SK-N-SH treated with all-trans-retinoic acid at 6 μM for 48 hours (cell line): ENCODE data around the gene HBS1L.

Source experiments
- ARNTL ChIP-seq: fragments of 450-650 bp; formaldehyde crosslinking; IDR thresholded peaks from 2 replicates; pipeline ENCODE4 v1.5.0; 2020; ENCODE audit warnings: low read depth, mild to moderate bottlenecking, moderate library complexity, borderline replicate concordance
- CSDC2 ChIP-seq: fragments of 250-450 bp; sonication (Bioruptor Pico); IDR thresholded peaks from 2 replicates; pipeline ENCODE4 v1.5.0; 2020; ENCODE audit warnings: mild to moderate bottlenecking, moderate library complexity
- GLIS3 ChIP-seq: fragments of 250-450 bp; sonication (Bioruptor Pico); IDR thresholded peaks from 2 replicates; pipeline ENCODE4 v1.5.0; 2020; ENCODE audit warnings: mild to moderate bottlenecking, moderate library complexity
- ISL1 ChIP-seq: fragments of 250-450 bp; sonication (Bioruptor Pico); IDR thresholded peaks from 2 replicates; pipeline ENCODE4 v2.1.2; 2022; ENCODE audit warnings: mild to moderate bottlenecking, moderate library complexity
- RARB ChIP-seq: fragments of 250-450 bp; sonication (Bioruptor Pico); IDR thresholded peaks from 2 replicates; pipeline ENCODE4 v1.8.0; 2021; ENCODE audit warnings: mild to moderate bottlenecking, moderate library complexity
- SNAI2 ChIP-seq: fragments of 250-450 bp; sonication (Bioruptor Pico); IDR thresholded peaks from 2 replicates; pipeline ENCODE4 v1.5.0; 2020; ENCODE audit warnings: mild to moderate bottlenecking, moderate library complexity
- TCF4 ChIP-seq: fragments of 250-450 bp; sonication (Bioruptor Pico); IDR thresholded peaks from 2 replicates; pipeline ENCODE4 v1.8.0; 2021; ENCODE audit warnings: mild to moderate bottlenecking, moderate library complexity, borderline replicate concordance
- ZFP30 ChIP-seq: fragments of 450-650 bp; formaldehyde crosslinking; IDR thresholded peaks from 2 replicates; pipeline ENCODE4 v1.5.0; 2022; ENCODE audit warnings: mild to moderate bottlenecking, moderate library complexity
- ZNF565 ChIP-seq: fragments of 450-650 bp; formaldehyde crosslinking; conservative IDR thresholded peaks from 2 replicates; pipeline ENCODE4 v1.5.0; 2020; ENCODE audit warnings: low read depth, mild to moderate bottlenecking, moderate library complexity
- TF ChIP-seq, protein P1 (sequence below): fragments of 250-450 bp; sonication (Bioruptor Pico); IDR thresholded peaks from 2 replicates; pipeline ENCODE4 v1.8.0; 2020; ENCODE audit warnings: mild to moderate bottlenecking, moderate library complexity, borderline replicate concordance
- TF ChIP-seq, protein P2 (sequence below): fragments of 250-450 bp; sonication (Bioruptor Pico); IDR thresholded peaks from 2 replicates; pipeline ENCODE4 v1.5.1; 2020; ENCODE audit warnings: low read depth, mild to moderate bottlenecking, moderate library complexity
- TF ChIP-seq, protein P3 (sequence below): fragments of 250-450 bp; sonication (Bioruptor Pico); IDR thresholded peaks from 2 replicates; pipeline ENCODE4 v1.5.1; 2021; ENCODE audit warnings: mild to moderate bottlenecking, moderate library complexity

DNA sequence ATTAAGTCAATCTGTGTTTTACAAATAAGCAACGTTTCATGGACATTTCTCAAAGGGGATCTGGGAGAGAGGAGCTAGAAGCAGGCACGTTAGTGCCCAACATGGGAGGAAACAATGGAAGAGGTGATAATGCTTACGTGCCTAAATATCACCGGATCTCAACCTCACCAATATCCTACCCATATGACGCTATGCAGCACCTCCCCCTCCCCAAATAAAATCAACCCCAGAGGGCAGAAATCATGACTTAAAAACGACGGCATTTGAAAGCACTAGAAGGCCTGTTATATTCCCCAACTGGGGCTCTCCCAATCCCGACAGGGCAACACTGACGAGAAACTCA lies 425 bp downstream of the HBS1L start:
- TF ChIP-seq, protein P1, sequence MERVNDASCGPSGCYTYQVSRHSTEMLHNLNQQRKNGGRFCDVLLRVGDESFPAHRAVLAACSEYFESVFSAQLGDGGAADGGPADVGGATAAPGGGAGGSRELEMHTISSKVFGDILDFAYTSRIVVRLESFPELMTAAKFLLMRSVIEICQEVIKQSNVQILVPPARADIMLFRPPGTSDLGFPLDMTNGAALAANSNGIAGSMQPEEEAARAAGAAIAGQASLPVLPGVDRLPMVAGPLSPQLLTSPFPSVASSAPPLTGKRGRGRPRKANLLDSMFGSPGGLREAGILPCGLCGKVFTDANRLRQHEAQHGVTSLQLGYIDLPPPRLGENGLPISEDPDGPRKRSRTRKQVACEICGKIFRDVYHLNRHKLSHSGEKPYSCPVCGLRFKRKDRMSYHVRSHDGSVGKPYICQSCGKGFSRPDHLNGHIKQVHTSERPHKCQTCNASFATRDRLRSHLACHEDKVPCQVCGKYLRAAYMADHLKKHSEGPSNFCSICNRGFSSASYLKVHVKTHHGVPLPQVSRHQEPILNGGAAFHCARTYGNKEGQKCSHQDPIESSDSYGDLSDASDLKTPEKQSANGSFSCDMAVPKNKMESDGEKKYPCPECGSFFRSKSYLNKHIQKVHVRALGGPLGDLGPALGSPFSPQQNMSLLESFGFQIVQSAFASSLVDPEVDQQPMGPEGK (CRISPR knock-in tag), result no peak
- no peak for TF ChIP-seq RARB (CRISPR knock-in tag)
- TF ChIP-seq ISL1 (CRISPR knock-in tag), result no peak
- TF ChIP-seq, protein P2, sequence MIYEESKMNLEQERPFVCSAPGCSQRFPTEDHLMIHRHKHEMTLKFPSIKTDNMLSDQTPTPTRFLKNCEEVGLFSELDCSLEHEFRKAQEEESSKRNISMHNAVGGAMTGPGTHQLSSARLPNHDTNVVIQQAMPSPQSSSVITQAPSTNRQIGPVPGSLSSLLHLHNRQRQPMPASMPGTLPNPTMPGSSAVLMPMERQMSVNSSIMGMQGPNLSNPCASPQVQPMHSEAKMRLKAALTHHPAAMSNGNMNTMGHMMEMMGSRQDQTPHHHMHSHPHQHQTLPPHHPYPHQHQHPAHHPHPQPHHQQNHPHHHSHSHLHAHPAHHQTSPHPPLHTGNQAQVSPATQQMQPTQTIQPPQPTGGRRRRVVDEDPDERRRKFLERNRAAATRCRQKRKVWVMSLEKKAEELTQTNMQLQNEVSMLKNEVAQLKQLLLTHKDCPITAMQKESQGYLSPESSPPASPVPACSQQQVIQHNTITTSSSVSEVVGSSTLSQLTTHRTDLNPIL (CRISPR knock-in tag), result no peak
- no peak for TF ChIP-seq CSDC2 (CRISPR knock-in tag)
- no peak for TF ChIP-seq ARNTL
- TF ChIP-seq ZFP30 (CRISPR knock-in tag), result no peak
- TF ChIP-seq GLIS3 (CRISPR knock-in tag), result no peak
- TF ChIP-seq SNAI2 (CRISPR knock-in tag), result no peak
- no peak for TF ChIP-seq TCF4 (CRISPR knock-in tag)
- TF ChIP-seq, protein P3, sequence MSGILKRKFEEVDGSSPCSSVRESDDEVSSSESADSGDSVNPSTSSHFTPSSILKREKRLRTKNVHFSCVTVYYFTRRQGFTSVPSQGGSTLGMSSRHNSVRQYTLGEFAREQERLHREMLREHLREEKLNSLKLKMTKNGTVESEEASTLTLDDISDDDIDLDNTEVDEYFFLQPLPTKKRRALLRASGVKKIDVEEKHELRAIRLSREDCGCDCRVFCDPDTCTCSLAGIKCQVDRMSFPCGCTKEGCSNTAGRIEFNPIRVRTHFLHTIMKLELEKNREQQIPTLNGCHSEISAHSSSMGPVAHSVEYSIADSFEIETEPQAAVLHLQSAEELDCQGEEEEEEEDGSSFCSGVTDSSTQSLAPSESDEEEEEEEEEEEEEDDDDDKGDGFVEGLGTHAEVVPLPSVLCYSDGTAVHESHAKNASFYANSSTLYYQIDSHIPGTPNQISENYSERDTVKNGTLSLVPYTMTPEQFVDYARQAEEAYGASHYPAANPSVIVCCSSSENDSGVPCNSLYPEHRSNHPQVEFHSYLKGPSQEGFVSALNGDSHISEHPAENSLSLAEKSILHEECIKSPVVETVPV, result no peak
- TF ChIP-seq ZNF565 (CRISPR knock-in tag), result no peak
